ENCODE data around the gene NAT8L.

The NAT8L gene

DNA sequence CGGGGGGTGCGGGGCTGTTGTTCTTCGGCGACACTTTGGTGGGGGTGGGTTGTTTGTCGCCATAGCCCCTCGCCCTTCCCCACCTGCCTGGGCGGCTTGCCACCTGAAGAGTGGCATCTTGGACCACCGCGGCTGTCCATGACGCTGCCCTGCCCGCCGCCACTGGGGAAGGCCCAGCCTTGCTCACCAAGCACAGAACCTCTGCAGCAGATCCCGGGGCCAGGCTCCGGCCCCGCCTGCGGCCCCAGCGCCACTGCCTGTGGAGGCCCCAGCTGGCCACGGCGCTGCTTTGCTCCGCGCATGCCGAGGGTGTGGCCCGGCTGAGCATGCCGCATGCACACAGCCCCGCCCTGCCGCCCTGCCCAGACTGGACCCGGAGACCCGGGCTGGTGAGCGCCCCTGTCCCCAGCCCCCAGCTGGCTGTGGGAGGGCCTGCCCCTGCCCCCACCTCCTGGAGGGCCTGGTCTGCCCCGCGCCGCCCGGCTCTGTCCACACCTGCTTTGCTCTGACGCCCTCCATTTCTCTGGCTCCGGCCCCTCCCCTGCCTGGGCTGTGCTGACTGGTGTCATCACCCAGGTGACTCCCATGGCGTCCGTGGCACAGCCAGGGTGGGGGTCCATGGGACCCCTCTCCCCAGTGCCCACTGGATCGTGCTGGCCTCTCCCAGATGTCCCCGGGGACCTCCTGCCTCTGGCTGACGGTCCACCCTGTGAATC lies 5.3 kb downstream of the NAT8L start:
- no peak for DNase-seq

DNA sequence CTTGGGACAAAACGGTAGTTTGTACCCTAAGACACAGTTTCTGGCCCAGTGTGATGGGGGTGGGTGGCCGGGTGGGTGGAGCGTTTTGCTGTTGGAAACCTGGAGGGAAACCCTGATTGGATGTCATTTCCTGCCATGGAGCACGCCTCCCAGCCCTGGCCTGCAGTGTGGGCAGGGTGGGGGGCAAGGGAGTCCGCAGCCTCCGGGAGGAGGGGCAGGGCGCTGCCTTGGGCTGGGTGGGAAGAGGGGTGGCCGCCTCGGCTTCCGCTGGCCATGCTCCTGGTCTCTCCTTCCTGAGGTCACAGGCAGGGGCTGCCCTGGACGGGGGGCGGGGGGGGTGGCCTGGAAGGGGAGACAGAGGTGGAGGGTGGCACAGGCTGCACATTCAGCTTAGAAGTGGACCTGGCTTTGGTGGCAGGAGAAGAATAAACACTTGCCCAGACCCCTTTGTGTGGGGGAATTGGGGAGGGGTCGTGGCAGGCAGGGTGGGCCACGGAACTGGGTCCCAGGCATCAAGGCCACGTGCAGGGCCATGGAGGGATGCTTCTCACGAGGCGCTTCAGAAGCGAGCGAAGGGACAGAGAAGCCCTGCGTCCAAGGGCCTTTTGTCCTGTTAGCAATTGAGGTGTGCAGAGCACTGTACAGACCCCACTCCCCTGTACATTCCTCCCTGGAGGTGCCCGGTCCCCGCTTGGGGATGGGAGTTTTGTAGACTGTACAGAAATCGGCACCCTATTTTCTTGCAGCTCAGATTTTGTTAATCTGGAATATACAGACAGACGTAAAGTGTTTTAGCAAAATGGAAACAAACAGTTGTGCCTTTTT lies 6.2 kb downstream of the NAT8L start:
- DNase-seq: no peak

DNA sequence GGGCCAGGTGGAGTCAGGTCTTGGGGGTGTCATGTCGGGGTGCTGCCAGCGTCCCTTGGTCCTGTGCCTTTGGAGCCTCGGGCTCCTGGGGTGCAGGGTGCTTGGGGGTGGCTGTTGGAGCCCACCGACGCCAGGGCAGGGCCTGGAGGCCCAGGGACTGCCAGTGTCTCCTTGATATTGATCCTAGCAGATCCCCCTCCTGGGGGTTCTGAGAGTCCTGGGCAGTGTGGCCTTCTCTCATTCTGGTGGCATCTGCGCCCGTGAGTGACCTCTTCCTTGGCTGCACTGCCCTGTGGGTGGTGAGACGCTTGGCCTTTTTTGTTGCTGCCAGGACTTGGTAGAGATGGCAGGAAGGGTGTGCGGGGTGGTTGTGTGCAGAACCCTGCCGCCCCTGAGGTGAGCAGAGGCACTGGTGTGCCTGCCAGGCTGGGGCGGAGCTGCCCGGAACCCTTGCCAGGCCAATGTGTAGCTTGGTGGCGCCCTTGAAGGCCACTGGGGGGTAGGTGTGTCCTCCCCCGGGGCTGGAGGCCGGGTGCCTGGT lies 7.0 kb downstream of the NAT8L start:
- peak in 1 of 14 donors; percentile 47 for DNase-seq

DNA sequence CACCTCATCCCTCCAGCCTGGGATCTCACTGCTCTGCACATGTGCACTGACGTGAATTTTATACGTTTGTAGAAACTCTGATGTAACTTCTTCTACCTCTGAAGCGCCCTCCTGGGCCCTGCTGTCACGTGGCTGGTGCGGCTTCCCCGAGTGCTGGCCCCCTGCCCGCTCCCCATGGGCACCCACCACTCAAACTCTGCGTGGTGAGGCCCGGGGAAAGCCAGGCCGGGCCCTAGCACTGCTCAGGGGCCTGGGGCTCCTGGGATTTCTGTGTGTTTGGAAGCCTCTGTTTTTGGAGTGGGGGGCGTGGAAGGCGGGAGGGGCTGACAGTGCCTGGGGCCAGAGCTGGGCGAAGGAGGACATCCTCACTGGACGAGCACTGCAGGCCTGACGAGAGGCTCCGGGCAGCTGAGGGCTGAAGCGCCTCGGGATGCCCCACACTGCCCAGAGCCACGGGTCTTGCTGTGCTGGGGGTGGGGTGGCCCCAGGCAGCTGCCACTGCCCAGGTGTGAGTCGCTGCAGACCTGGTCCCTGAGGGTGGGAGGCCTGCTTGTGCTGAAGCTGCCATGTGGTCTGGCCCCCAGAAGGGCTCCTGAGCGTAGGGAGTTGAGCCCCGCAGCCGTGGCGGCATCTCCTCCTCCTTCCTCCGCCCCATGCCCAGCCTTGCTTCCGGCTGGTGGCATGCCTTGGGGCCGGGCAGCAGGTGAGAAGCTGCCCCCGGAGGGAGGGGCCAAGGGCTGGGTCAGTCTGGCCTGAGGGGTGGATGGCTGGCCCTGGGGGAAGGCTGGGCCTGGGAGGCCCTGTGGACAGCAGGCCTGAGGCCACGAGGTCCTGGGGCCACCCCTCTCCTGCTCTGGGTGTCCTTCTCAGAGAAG lies 7.7 kb downstream of the NAT8L start:
- DNase-seq: no peak

DNA sequence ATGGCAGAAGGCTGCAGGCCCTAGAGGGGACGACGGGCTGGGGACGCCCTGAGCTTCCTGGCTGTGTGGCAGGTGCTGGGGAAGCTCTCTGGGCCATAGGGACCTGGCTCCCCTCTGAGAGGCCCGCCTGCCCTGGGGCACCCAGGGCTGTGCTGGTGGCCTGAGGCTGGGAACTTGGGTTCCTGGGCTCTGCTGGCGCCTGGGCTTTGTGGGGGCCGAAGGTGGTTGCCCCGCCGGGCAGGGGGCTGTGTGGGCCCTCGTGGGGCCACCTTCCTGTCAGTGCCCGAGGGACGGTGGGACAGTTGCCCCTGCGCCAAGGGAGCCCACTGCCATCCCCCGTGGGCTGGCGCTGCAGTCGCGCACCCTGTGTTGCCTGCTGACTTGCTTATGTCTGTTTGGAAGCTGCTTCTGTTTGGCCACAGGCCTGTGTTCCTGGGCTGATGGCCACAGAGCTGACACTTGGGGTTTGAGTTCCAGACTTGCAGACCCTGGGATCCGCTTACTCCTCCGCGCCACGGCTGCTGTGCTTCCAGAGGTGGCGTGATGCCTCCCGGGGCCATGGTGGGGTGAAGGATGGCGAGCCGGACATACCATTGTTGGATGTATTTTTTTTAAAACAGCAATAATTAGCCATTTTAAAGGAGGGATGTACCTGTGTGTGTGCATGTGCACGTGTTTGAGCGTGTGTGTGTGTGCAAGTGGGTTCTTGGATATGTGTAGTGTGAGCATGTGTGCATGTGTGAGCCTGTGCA lies 8.5 kb downstream of the NAT8L start:
- peak in 1 of 14 donors; percentile 32 for DNase-seq

DNA sequence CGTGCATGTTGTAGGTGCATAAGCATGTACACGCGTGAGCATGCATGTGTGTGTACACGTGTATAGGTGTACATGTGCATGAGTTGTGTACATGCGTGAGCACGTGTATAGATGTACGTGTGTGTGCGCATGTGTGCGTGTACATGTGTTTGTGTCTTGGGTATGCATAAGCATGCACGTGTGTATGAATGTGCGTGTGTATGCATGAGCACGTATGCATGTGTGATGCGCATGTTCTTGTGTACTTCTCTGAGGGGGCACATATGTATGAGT lies 9.0 kb downstream of the NAT8L start:
- no peak for DNase-seq

DNA sequence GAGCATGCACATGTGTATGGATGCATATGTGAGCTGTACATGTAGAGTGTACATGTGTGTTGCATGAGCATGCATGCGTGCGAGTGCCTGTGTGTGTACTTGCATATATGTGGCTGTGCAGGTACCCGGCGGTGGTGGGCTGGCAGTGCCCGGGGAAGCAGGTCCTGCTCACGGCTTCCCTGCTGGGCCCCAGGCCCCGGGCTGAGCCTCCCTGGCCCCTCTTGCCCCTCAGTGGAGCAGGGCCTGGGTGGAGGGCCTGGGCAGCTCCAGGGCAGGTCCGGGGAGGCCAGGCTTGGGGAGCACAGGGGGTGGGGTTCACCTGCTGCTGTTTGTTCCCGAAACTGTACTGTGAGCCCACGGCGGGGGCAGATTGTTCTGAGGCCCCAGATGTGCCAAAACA lies 9.4 kb downstream of the NAT8L start:
- no peak for DNase-seq

DNA sequence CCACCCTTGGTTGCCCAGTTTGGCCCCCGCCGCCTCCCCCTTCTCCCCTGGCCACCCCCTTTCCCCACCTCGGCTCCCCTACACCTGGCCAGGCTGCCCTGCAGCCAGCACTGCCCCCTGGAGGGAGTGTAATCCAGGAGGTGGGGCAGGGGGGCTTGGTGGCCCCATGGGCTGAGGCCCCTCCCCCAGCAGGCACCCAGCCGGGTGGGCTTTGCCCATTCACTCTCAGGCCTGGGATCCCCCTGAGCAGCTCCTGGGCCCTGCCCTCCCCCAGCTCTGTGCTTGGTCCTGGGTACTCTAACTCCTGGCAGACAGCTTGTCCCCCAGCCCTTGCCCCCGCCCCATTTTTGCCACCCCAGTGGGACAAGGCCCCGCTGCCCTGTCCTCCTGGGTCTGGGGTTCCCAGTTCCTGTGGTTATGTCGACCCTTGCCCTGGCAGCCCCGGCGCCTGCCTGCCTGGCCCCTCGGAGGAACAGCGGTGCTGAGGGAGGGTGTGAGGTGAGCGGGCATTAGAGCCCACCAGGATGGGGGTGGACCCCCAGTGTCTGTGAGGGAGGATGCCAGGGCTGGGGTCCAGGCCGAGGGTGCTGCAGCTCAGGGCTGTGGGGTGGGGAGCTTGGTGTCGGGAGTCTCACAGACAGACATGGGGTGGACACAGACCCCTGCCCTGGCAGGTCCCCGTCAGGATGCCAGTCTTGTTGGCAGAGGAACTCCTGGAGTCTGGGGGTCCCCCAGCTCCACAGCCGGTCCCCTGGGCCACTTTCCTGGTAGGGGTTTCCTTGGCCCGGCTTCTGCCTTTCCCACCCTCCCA lies 10.2 kb downstream of the NAT8L start:
- DNase-seq: no peak

DNA sequence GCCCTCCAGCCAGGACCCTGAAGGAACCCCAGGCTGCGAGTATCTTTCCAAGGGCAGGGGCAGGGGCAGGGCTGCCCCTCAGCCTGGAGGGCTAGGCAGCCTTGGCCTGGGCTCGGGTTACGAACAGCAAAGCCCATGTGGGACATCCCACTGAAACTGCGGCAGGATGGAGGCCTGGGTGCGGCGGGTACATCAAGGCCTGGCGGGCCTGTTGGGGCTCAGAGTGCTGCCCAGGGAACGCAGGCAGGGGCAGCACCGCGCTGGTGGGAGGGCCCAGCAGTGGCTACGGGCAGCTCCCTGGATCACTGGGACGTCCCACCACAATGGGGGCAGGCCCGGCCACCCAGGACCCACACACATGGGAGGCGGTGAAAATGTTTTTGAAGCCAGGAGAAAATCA lies 10.9 kb downstream of the NAT8L start:
- DNase-seq: no peak

DNA sequence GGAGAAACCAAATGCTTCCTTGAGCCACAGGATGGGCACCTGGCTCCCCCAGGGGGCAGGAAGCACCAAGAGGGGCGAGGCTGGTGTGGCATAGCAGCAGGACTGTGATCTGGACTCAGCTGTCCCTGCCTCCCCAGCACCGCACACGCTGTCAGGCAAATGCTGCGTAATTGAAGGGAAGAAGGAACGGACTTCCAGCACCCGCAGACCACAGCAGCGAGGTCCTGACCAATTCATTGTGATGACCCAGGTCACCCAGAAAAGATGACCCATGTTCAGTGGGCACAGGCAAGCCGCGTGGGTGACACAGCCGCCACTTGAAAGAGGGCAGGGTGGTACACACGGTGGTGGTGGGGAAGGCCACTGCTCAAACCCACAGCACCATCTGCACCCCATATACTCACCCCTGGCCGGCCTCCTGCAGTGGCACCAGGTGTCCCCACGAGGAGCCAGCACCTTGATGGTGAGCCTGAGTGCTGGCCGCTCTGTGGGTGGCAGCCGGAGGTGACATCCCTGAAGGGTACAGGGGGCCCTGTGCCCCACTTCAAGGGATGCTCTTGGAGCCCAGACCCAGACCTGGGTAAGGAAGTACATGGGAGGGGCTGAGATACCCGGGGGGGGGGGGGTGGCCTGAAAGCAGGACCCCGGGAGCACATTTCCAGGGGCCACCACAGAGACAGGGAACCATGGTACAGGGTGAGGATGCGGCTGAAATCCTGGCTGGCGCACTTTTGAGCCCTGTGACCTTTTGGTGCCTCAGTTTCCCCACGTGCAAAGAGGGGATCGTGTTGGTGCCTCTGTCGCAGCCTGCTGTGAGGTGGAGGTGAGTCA lies 11.5 kb downstream of the NAT8L start:
- DNase-seq: no peak

DNA sequence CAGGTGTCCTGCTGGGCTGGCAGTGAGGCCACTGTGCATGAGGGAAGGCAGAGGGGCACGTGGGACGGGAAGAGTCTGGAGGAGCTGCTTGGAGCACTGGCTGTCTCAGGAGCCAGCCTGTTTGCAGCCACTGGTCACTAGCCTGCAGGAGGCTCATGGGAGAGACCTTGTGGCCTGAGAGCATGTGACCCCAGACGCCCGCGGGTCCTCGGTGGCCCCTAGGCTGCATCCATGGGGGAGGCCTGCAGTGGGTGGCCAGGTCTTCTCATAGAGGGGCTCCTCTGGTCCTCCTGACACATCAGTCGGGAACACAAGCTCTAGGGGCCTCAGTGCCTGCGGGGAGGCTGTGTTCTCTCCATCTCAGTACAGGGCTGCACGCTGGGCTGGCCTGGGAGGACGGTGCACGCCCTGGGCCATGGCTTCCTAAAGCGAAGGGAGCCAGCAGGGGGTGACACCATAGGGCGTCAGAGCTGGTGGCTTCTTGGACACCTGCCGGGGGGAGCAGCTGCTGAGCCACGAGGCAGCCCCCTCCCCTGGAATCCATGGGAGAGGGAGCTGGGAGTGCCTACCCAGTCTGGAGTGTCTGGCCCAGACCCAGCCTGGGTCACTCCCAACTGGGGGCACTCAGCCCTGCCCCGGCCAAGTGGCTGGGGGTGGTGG lies 12.3 kb downstream of the NAT8L start:
- peak in 4 of 14 donors; percentile 57 to 87 (median 69) for DNase-seq

DNA sequence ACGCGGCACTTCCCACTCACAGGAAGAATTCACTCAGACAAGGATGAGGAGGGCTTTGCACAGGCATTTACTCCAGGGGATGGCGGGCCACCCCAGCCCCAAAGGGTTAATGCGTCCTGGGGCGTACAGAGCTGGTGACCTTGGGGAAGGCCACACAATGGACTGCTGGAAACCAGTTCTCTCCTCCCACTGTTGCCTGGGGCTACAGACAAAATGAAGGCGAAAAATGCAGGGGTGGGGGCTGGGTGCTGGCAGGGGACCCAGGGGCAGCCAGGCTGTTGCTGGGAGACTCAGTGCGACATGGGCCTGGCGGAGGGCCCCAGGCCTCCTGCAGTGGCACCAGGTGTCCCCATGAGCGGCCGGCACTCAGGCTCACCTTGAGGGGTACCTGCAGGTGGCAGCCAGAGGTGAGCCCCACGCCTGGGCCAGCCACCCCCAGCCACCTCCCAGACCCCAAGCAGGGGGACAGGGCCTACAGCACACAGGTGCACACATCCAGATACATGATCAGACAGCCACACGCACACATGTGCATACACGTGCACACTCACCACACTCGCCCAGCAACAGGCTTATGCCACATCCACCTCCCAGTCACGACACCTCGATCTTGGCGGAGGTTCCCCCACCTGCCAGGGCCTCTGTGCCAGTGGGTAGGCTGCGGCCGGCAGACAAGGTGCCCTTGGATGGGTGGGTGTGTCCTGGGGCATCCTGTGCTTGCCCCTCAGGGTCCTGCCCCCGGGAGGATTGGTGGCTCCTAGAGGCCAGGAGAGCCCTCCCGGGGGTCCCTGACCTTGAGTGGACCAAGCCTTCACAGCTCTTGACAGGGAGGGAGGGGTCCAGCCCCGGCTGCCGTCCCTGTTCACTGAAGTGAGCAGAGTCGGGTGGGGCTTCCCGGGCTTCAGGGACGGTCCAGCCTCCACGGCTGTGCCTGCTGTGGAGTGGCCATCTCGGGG lies 13.1 kb downstream of the NAT8L start:
- DNase-seq: peak in 9 of 14 donors; percentile 27 to 87 (median 63)

DNA sequence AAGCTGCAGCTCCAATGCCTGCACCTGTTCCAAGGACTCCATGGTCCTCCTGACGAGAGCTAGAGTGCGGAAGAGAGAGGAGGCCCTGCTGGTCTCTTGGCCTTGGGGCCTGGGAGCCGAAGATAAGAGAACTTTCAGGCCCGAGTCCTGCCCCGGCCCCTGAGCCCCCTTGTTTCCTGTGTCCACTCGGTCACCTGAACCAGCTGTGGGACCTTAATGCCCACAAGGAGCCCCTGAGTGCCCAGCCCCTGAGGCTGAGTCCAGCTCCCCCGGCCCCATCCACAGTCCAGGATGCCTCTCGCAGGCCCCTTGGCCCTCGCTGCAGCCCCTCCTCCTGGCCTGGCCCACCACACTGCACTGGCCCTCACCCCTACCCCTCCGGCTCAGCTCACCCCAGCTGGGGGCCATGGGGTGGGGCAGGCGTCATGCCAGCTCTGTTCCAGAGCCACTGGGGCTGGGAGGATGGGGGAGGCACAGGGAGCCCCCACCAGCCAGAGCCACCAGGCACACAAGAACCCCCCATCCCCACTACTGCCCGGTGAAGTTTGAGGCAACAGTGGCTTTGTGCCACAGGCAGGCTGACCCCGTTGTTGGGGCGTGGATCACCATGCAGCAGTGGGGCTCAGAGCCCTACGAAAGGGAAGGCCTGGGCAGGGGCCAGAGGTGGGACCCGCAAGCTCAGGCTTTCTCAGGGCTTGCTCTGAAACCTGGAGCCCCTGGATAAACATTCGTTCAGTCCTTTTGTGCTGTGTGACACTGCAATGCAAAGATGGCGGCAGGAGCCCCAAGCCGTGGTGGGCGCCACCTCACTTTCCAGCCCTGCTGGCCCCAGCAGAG lies 14.1 kb downstream of the NAT8L start:
- no peak for DNase-seq

DNA sequence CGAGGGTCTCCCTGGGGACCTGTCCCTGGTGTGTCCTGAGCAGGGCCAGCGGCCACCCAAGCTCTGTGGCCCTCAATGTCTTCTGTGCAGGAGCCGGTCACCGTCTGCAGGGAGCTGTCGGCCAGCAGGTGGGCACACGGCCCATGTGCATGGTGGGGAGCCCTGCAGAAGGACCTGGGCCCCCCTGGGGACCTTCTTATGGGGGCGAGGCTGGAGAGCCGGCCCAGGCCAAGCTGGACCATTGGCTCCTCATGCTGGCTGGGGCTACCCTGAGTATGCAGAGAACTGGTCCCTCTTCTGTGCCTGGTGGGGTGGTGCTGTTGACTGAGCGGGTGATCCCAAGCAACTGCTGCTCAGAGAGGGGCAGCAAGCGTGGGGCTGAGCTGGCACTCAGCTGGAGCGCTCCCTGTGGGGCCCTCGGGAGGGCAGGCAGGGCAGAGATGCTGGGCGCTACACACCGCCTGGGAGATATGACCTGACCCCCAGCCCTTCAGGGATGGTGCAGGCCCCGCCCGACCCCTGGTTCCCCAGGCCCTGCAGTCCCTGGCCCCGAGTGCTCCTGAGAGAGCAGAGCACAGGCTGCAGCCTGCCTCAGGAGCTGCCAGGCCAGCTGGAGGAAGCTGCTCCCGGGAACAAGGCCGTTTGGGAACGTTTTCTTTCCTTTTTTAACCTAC lies 14.8 kb downstream of the NAT8L start:
- no peak for DNase-seq

DNA sequence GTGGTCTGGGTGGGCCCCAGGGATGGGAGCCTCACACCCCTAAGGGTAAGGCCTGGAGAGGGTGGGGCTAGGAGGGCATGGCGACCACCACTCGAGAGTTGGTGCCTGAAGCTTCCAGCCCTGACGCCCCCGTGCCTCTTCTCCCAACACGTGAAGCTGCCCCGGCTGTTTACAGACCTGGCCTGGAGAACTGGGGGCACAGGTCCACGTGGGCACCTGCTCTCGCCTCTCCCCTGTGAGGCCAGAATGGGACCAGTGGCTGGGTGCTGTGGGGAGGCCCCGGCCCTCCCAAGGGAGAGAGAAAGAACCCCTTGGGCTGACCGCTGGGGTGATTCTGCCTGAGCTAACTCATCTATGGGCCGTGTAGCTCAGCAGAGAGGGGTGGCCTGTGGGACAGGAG lies 15.5 kb downstream of the NAT8L start:
- DNase-seq: no peak

DNA sequence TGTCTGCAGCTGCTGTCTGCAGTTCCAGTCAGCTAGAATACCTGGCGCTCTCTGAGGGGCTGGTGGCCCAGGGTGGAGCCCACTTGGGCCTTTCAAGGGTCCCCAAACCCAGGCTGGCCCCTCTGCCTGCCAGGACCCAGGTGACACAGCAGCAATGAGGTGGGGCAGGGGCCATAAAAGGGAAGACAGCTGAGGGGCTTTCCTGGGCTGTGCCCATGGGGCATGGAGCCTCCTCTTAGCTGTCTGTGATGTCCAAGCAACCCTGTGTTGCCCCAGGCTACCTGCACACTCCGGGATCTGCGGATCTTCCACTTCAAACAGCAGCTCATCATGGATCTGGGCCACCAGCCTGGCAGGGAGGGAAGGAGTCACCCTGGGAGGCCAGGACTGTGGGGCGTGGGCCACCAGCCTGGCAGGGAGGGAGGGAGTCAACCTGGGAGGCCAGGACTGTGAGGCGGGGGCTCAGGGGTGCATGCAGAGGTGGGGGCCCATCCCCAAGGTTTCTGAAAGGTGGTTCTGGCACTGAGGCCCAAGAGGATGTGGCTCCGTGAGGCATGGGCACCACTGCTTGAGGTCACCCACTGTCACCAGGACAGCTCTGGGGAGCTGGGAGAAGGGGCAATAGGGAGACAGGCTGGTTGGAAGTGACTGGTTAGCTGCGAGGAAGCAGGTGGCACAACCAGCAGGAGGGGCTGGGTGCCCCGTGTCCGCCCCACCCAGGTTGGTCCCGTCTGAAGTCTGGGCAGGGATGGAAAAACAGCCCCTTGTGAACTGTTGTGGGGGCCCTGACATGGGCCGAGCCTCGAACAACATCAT lies 16.3 kb downstream of the NAT8L start:
- DNase-seq: no peak
